Endodermal cell (in vitro differentiated cells): ENCODE data around the gene VWA8. TPM values are rescaled to one million over a fixed set of nuclear protein-coding genes. Genes with fewer than 3 reads are reported as not detected.

Experiments used
- DNase-seq: peaks from one replicate; pipeline ENCODE4 v3.0.0-alpha.2; 2017
- H3K27ac ChIP-seq: 2 replicates; pipeline ENCODE4 v1.5.1; 2013; ENCODE audit warnings: mild to moderate bottlenecking, low read depth, low read length, moderate library complexity
- H3K27me3 ChIP-seq: 2 replicates; pipeline ENCODE4 v1.6.1; 2013; ENCODE audit warnings: mild to moderate bottlenecking, low read length, moderate library complexity; ENCODE audit not compliant: insufficient read depth, control insufficient read depth, poor library complexity, severe bottlenecking
- H3K36me3 ChIP-seq: 2 replicates; pipeline ENCODE4 v1.7.0; 2013; ENCODE audit warnings: mild to moderate bottlenecking, low read length, moderate library complexity; ENCODE audit not compliant: control insufficient read depth, insufficient read depth
- H3K4me1 ChIP-seq: one replicate; pipeline ENCODE4 v1.7.0; 2013; ENCODE audit warnings: low read length; ENCODE audit not compliant: control insufficient read depth, insufficient read depth
- H3K4me3 ChIP-seq: 2 replicates; pipeline ENCODE4 v1.5.1; 2013; ENCODE audit warnings: mild to moderate bottlenecking, low read length, moderate library complexity
- H3K9ac ChIP-seq: 2 replicates; pipeline ENCODE4 v1.6.1; 2013; ENCODE audit warnings: mild to moderate bottlenecking, low read length, moderate library complexity; ENCODE audit not compliant: poor library complexity, severe bottlenecking; ENCODE audit errors: extremely low read depth
- H3K9me3 ChIP-seq: 2 replicates; pipeline ENCODE4 v1.6.1; 2013; ENCODE audit warnings: mild to moderate bottlenecking, low read length, moderate library complexity; ENCODE audit not compliant: control insufficient read depth
- H3K27ac Mint-ChIP-seq: 2 replicates; pipeline ENCODE4 v1.8.0; 2020; ENCODE audit warnings: mixed read lengths
- H3K27me3 Mint-ChIP-seq: 2 replicates; pipeline ENCODE4 v1.8.0; 2021; ENCODE audit warnings: mild to moderate bottlenecking, mixed read lengths; ENCODE audit not compliant: insufficient read depth
- H3K36me3 Mint-ChIP-seq: 2 replicates; pipeline ENCODE4 v1.8.0; 2020; ENCODE audit warnings: low read depth, mixed read lengths
- H3K4me1 Mint-ChIP-seq: 2 replicates; pipeline ENCODE4 v1.8.0; 2020; ENCODE audit warnings: mixed read lengths
- H3K4me3 Mint-ChIP-seq: 2 replicates; pipeline ENCODE4 v1.8.0; 2020; ENCODE audit warnings: mild to moderate bottlenecking, moderate library complexity, mixed read lengths
- H3K9me3 Mint-ChIP-seq: 2 replicates; pipeline ENCODE4 v1.8.0; 2020; ENCODE audit warnings: mild to moderate bottlenecking, mixed read lengths
- CTCF ChIP-seq: fragments of 200-600 bp; sonication (generic); conservative IDR thresholded peaks from 2 replicates; pipeline ENCODE4 v1.5.0; 2021; ENCODE audit warnings: antibody characterized with exemption, mild to moderate bottlenecking
- WGBS, 2 experiments: methylation state at CpG; one replicate each; pipeline versions ENCODE4 v1.1.5 to v1.1.7; 2013; ENCODE audit warnings: missing lambda C conversion rate in 2 of 2, mixed read lengths in 1 of 2; ENCODE audit not compliant: insufficient coverage in 1 of 2, insufficient read length in 1 of 2; 5-methylcytosine and 5-hydroxymethylcytosine counted together
- total RNA-seq, 2 donors: library from RNA; stranded (reverse); fragmentation: NEBNext Ultra II Directional in 1 of 2; extraction: Animal tissue kit (Norgen Biotek cat#: 25700) in 1 of 2; gene quantifications; 2 replicates in 1 of 2; 3 replicates in 1 of 2; pipeline ENCODE4 v1.2.1, GENCODE V29; 2021

The VWA8 gene
- total RNA-seq, 2 donors from 2014 or later, result 24.6 to 25.6 TPM

GRCh38 chr13:41985788-41986508 lies 25.0 kb upstream of the VWA8 start:
- no peaks in the 10 kb centered on the region for H3K36me3 ChIP-seq
- H3K36me3 Mint-ChIP-seq, result no peaks in the 10 kb centered on the region
- no peaks in the 10 kb centered on the region for H3K4me1 Mint-ChIP-seq
- no peak overlapping the region for H3K27ac Mint-ChIP-seq
- no peak overlapping the region for H3K9ac ChIP-seq
- H3K9me3 Mint-ChIP-seq, result no peaks in the 10 kb centered on the region
- WGBS, 2 experiments, result 80 to 100% methylated on average over 1 to 2 of the region's 2 CpGs
- peaks cover 5% of the 10 kb centered on the region for H3K27me3 Mint-ChIP-seq
- H3K27me3 ChIP-seq, result no peaks in the 10 kb centered on the region
- no peaks in the 10 kb centered on the region for H3K4me1 ChIP-seq
- H3K9me3 ChIP-seq, result no peaks in the 10 kb centered on the region
- no peak overlapping the region for H3K27ac ChIP-seq
- no peak for TF ChIP-seq CTCF
- H3K4me3 Mint-ChIP-seq, result no peak overlapping the region
- H3K4me3 ChIP-seq, result no peak overlapping the region
- DNase-seq, result no peak

- no peaks in the 10 kb centered on the region for H3K4me1 ChIP-seq
- H3K9me3 ChIP-seq, result no peaks in the 10 kb centered on the region
Measured at GRCh38 chr13:41981951-41982715, 21.2 kb upstream of the VWA8 start.

GRCh38 chr13:41978007-41978406 lies 17.1 kb upstream of the VWA8 start:
- H3K4me1 ChIP-seq, result no peaks in the 10 kb centered on the region
- H3K4me1 Mint-ChIP-seq, result peaks cover 7% of the 10 kb centered on the region
- no peaks in the 10 kb centered on the region for H3K36me3 Mint-ChIP-seq
- H3K9ac ChIP-seq, result no peak overlapping the region
- no peak overlapping the region for H3K4me3 Mint-ChIP-seq
- H3K27me3 ChIP-seq, result no peaks in the 10 kb centered on the region
- no peak overlapping the region for H3K27ac ChIP-seq
- no peak overlapping the region for H3K4me3 ChIP-seq
- H3K27me3 Mint-ChIP-seq, result no peaks in the 10 kb centered on the region
- DNase-seq, result no peak
- no peaks in the 10 kb centered on the region for H3K9me3 Mint-ChIP-seq
- no peaks in the 10 kb centered on the region for H3K36me3 ChIP-seq
- no peaks in the 10 kb centered on the region for H3K9me3 ChIP-seq
- whole genome bisulfite sequencing, 2 experiments, result 97% methylated on average over 1 of the region's 1 CpG; no CpG with 5 or more reads in 1 of the 2 experiments
- no peak overlapping the region for H3K27ac Mint-ChIP-seq
- no peak for TF ChIP-seq CTCF

More at GRCh38 chr13:41981951-41982715, 21.2 kb upstream of the VWA8 start:
- Histone ChIP-seq H3K36me3 (no peaks in the 10 kb centered on the region), H3K27me3 (no peaks in the 10 kb centered on the region), H3K9ac (no peak overlapping the region), H3K4me3 (no peak overlapping the region), H3K27ac (no peak overlapping the region)
- 94 to 96% methylated on average over 2 to 3 of the region's 4 CpGs for WGBS, 2 experiments
- Mint-ChIP-seq H3K4me1 (no peaks in the 10 kb centered on the region), H3K9me3 (no peaks in the 10 kb centered on the region), H3K36me3 (no peaks in the 10 kb centered on the region), H3K4me3 (no peak overlapping the region), H3K27ac (no peak overlapping the region), H3K27me3 (peaks cover 5% of the 10 kb centered on the region)
- TF ChIP-seq CTCF, result no peak
- no peak for DNase-seq
